ENCODE measurements around the gene ASF1B.
"Not testable (repeated sequence)": the region's sequence is repeated elsewhere in the genome, so short reads cannot be mapped to it uniquely, and the experiment has no call there.

Gene ASF1B

GRCh38 chr19:14136509-14137281 lies at the start of gene ASF1B:
ASF1B (minus strand) TSS chr19:14136589; CDS start chr19:14136456, 133 bp downstream.
- TF ChIP-seq, protein P1, sequence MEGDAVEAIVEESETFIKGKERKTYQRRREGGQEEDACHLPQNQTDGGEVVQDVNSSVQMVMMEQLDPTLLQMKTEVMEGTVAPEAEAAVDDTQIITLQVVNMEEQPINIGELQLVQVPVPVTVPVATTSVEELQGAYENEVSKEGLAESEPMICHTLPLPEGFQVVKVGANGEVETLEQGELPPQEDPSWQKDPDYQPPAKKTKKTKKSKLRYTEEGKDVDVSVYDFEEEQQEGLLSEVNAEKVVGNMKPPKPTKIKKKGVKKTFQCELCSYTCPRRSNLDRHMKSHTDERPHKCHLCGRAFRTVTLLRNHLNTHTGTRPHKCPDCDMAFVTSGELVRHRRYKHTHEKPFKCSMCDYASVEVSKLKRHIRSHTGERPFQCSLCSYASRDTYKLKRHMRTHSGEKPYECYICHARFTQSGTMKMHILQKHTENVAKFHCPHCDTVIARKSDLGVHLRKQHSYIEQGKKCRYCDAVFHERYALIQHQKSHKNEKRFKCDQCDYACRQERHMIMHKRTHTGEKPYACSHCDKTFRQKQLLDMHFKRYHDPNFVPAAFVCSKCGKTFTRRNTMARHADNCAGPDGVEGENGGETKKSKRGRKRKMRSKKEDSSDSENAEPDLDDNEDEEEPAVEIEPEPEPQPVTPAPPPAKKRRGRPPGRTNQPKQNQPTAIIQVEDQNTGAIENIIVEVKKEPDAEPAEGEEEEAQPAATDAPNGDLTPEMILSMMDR (IDR thresholded peaks at IDR 0.05; ENCODE audit: control insufficient read depth, insufficient read depth, low read depth, low read length, missing control alignments), result peak; percentile 59
- peak within 1 kb of the TSS; percentile 87 for H3K4me3 ChIP-seq (ENCODE audit: control insufficient read depth, low read depth, low read length)
- peak; percentile 100 for DNase-seq (ENCODE audit: low read depth)

GRCh38 chr19:14185691-14186090 lies 49.3 kb upstream of the ASF1B start:
- H3K4me3 ChIP-seq (ENCODE audit: control insufficient read depth, low read depth, low read length); DNase-seq (ENCODE audit: low read depth): not testable (repeated sequence)

GRCh38 chr19:14185158-14185557 lies 48.8 kb upstream of the ASF1B start:
- TF ChIP-seq, protein P1 (IDR thresholded peaks at IDR 0.05; ENCODE audit: control insufficient read depth, insufficient read depth, low read depth, low read length, missing control alignments), result no peak
- no peak overlapping the region for H3K4me3 ChIP-seq (ENCODE audit: control insufficient read depth, low read depth, low read length)
- DNase-seq (ENCODE audit: low read depth), result no peak

- no peak for DNase-seq (ENCODE audit: low read depth)
- H3K4me3 ChIP-seq (ENCODE audit: control insufficient read depth, low read depth, low read length), result no peak overlapping the region
- TF ChIP-seq, protein P1 (IDR thresholded peaks at IDR 0.05; ENCODE audit: control insufficient read depth, insufficient read depth, low read depth, low read length, missing control alignments), result no peak
These were observed 47.5 kb upstream of the ASF1B start for GRCh38 chr19:14183741-14184350.

DNA sequence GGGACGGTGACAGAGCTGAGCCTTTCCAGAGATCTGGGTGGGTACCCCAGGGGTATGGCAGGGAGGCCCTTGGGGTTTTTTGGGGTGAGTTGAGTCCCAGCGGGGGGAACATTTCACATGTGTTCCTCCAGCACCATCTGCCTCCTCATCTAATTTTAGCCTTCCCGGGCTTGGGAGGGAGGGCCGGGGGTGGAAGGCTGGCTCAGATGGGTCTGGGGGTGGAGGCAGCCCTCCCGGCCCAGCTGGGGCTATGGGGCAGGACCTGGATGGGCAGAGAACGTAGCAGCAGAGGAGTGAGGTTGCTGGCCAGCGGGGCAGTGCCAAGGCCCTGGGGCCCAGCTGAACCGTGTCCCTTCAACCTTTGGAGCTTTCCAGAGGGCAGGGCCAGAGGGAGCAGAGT lies 46.1 kb upstream of the ASF1B start:
- H3K4me3 ChIP-seq (ENCODE audit: control insufficient read depth, low read depth, low read length), result no peak overlapping the region
- TF ChIP-seq, protein P1 (IDR thresholded peaks at IDR 0.05; ENCODE audit: control insufficient read depth, insufficient read depth, low read depth, low read length, missing control alignments), result no peak
- no peak for DNase-seq (ENCODE audit: low read depth)

DNA sequence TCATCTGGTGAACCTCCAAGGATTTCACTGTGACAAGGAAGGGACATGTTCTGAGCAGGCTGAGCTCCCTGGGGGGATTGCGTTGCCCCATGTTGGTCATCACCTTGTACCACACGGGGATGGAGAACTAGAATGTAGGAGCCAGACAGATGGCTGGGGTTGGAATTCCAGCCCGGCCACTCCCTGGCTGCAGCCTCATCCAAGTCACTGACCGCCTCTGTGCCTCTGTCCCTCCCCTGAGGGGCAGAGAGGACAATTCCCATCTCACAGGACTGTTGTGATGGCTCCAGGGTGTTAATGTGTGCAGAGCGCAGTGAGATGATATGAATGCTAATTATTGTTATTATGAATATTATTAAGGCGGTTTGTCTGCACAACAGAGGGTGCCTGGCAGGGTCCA lies 45.5 kb upstream of the ASF1B start:
- TF ChIP-seq, protein P1 (IDR thresholded peaks at IDR 0.05; ENCODE audit: control insufficient read depth, insufficient read depth, low read depth, low read length, missing control alignments), result no peak
- no peak for DNase-seq (ENCODE audit: low read depth)
- H3K4me3 ChIP-seq (ENCODE audit: control insufficient read depth, low read depth, low read length), result no peak overlapping the region

- not testable (repeated sequence) for DNase-seq (ENCODE audit: low read depth); H3K4me3 ChIP-seq (ENCODE audit: control insufficient read depth, low read depth, low read length)
These were observed 44.8 kb upstream of the ASF1B start for GRCh38 chr19:14181199-14181598.

All from AG09309 (cell line).